ENCODE data around the gene TMCC2.
"Not testable (repeated sequence)": the region's sequence is repeated elsewhere in the genome, so short reads cannot be mapped to it uniquely, and the experiment has no call there.

Gene TMCC2

DNA sequence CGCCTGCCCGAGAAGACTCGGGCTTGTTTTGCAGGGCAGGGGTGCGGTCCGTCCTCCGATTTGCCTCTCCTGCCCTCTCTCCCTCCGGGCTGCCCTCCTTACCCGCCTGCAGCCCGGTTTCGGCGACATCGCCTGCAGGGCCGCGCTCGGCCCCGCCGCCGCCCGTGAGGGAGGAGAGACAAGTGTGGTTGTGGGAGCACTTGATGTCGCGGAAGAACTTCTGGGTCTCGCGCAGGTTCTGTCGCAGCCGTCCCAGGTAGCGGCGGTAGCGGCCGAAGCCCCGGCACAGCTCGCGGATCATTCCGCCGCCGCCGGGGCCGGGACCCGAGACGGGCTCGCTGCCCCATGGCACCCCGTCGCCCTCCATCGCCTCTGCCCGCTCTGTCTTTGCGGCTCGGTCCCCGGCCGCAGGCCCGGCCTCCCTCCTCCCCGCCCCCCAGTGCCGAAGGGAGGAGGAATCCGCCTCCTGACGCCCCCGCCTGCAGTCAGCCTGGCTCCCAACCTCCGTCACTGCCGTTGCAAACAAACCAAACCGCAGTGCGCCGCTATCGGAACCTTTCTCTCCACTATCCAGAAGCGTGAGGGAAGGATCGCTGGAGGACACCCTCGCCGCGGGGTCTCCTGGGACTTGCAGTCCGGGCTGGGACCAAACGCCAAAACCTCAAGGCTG, 16.4 kb upstream of the TMCC2 start, which contains the start of gene DSTYK:
TSS of gene DSTYK (minus strand) at position 534 of the 670 bp plus-strand sequence. CDS start at position 367, 167 bp downstream.
- in situ Hi-C loops (cut with MboI; ENCODE audit: low pct_unique_long_range_greater_than_20kb, low sequenced_read_pairs): no loop called here
- peak; percentile 97 for DNase-seq

DNA sequence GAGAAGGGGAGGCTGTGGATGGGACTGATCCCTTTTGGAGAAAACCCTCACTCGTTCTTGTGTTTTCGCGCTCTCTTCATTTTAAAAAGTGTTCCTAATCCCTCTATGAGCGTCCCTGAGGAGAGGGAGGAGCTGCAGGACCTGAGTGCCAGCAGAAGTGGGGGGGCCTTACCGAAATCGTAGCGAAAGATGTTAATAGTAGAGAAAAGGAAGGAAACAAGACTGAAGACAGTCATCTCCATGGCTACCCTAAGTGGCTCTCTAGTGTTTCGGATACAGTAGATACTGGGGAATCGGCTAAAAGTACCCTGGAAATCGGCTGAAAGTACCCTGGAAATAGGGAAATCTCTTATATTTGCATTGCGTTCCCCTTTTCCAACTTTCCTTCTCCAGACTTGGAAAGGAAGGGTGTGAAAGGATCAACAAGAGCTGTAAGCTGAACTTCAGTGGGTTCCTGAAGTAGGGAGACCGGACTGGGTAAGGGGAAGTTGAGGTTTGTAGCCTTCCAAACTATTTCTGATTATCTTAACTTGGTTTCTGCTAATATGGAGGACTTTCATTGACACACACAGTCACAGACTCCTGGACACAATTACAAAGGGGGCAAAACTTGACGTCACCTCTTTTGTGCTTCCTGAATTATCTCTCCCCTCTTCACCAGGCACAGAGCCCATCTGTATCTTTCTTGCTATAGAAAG, 15.8 kb upstream of the TMCC2 start:
- in situ Hi-C loops (cut with MboI; ENCODE audit: low pct_unique_long_range_greater_than_20kb, low sequenced_read_pairs): no loop called here
- no peak for DNase-seq

- in situ Hi-C loops (cut with MboI; ENCODE audit: low pct_unique_long_range_greater_than_20kb, low sequenced_read_pairs): no loop called here
- peak; percentile 55 for DNase-seq
Measured at GRCh38 chr1:205214756-205215155, 13.0 kb upstream of the TMCC2 start.

- in situ Hi-C loops (cut with MboI; ENCODE audit: low pct_unique_long_range_greater_than_20kb, low sequenced_read_pairs): no loop called here
- DNase-seq: no peak
Measured at GRCh38 chr1:205216588-205216987, 11.2 kb upstream of the TMCC2 start.

GRCh38 chr1:205217418-205217817, 10.3 kb upstream of the TMCC2 start:
- no peak for DNase-seq
- in situ Hi-C loops (cut with MboI; ENCODE audit: low pct_unique_long_range_greater_than_20kb, low sequenced_read_pairs): no loop called here

GRCh38 chr1:205220421-205220820, 7.3 kb upstream of the TMCC2 start:
- DNase-seq: no peak
- in situ Hi-C loops (cut with MboI; ENCODE audit: low pct_unique_long_range_greater_than_20kb, low sequenced_read_pairs): no loop called here

DNA sequence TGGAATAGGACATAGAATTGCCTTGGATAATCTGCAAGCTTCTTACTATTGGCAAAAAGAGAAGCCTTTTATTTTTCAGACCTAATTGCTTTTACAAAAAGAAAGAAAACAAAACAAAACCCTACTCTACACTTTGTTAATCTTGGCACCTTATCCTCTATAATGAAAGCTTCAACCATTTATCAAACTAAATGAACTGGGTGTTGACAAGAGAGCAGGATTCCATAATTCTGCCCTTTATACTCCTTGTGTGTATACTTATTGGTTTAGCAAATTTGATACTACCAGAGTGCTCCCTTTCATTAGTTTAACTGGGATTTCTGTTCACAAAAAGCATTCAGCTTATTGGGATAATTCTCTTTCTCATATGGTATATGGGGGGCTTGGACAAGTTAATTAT, 3.0 kb upstream of the TMCC2 start:
- DNase-seq: no peak
- in situ Hi-C loops (cut with MboI; ENCODE audit: low pct_unique_long_range_greater_than_20kb, low sequenced_read_pairs): no loop called here

GRCh38 chr1:205225901-205226765, 1.6 kb upstream of the TMCC2 start:
- in situ Hi-C loops (cut with MboI; ENCODE audit: low pct_unique_long_range_greater_than_20kb, low sequenced_read_pairs): no loop called here
- DNase-seq: no peak

GRCh38 chr1:205226868-205227583, 720 bp upstream of the TMCC2 start:
- no peak for DNase-seq
- in situ Hi-C loops (cut with MboI; ENCODE audit: low pct_unique_long_range_greater_than_20kb, low sequenced_read_pairs): no loop called here

DNA sequence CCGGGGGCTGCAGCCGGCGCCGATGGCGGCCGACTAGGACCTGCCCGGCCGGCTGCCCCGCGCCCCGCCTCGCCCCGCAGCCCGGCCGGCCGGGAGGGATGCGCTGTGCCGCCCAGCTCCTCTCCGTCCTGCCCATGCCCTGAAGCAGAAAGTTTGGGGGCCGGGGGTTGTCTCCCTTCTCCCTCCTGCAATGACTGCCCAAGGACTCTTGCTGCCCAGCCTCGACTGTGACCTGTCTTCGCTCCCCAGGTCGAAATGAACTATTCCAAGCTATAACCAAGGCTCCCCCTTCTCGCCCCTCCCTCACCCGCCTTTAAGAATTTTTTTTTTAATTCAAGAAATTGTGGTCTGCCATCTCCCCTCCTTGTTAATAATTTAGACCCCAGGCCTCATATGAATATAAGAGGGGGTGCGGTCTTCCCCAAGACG, 361 bp downstream of the TMCC2 start:
- no peak for DNase-seq
- in situ Hi-C loops (cut with MboI; ENCODE audit: low pct_unique_long_range_greater_than_20kb, low sequenced_read_pairs): no loop called here

GRCh38 chr1:205229399-205229871, 1.7 kb downstream of the TMCC2 start:
- in situ Hi-C loops (cut with MboI; ENCODE audit: low pct_unique_long_range_greater_than_20kb, low sequenced_read_pairs): no loop called here

DNA sequence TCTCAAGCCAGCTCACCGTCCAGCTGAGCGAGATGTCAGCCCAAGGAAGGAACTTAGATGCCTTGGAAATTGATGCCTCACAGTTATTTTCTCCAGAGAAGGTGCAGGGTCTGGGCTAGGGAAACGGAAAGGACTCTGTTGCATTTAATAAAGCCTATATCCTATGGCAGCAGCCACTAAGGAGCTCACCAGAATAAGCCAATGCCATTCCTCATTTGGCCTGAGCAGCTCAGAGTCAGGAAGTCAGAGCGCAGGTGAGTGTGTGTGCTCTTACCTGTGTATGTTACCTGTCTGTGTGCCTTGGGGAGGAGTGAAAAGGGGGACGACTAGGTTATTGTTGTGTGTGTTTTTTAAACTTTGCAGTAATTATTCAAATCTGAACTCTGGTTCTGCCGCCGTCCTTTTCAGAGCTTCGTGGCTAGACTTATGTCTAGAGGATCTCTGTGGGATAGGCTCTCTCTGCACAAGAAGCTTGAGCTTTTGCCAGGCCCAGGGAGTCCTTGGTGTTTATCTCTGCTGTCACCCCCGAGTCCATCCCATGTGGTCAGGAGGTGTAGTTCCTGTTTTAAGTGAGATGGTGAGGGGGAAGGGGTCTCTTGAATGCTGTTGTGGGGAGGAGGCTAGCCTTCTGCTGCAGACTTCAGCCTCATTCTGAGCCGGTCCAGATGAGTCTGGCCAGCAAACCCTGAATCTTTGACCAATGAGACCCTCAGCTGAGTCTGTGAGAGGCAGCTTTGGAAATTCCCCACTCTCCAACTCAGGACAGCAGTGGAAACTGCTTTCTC, 2.4 kb downstream of the TMCC2 start:
- DNase-seq: peak; percentile 78
- in situ Hi-C loops (cut with MboI; ENCODE audit: low pct_unique_long_range_greater_than_20kb, low sequenced_read_pairs): no loop called here

More at GRCh38 chr1:205229399-205229871, 1.7 kb downstream of the TMCC2 start:
- peak; percentile 77 for DNase-seq

GRCh38 chr1:205230982-205231381, 3.2 kb downstream of the TMCC2 start:
- in situ Hi-C loops (cut with MboI; ENCODE audit: low pct_unique_long_range_greater_than_20kb, low sequenced_read_pairs): no loop called here
- no peak for DNase-seq

DNA sequence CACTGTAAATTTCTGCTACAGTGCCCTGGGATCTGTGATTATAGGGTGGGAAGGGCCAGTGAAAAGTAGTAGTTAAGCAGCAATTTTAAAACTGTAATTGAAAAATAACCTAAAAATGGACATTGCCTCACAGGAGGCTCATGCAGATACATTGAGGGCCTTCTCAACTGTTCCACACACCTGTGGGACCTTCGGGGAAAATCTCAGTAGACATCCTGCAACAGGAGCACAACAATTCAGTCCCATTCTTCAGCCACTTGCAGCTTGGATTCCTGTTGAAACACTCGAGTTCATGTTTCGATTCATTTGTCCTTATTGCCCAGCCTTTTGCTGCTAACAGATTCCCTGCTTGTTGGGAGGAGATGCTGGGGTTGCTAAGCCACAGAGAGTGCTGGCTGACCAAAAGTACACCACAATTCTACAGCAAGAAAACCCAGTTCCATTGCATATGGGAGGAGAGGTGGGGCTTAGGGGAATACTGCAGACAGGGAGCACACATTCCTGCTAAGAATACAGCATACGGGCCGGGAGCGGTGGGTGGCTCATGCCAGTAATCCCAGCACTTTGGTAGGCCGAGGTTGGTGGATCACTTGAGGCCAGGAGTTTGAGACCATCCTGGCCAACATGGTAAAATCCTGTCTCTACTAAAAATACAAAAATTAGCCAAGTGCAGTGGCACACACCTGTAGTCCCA, 4.5 kb downstream of the TMCC2 start:
- in situ Hi-C loops (cut with MboI; ENCODE audit: low pct_unique_long_range_greater_than_20kb, low sequenced_read_pairs): no loop called here
- DNase-seq: no peak

DNA sequence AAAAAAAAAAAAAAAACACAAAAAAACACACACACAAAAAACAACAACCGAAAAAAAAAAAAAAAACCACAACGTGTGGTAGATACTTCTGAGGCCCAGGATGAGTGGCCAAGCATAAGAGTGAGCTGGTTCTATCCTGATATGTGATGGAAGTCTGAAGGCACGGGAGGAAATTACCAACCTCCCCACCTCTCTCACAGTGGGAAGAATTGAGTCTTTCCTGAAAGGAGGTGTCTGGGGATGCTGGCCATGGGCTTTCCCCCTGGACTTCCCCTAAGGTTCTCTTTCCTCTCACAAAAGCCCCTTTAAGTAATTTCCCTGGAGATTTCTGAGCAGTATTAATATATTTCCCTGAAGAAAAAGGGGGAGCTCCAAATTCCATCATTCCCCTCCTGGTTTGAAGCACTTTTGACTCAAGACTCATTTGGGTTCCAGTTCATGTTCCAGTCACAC, 5.2 kb downstream of the TMCC2 start:
- no peak for DNase-seq
- in situ Hi-C loops (cut with MboI; ENCODE audit: low pct_unique_long_range_greater_than_20kb, low sequenced_read_pairs): no loop called here

DNA sequence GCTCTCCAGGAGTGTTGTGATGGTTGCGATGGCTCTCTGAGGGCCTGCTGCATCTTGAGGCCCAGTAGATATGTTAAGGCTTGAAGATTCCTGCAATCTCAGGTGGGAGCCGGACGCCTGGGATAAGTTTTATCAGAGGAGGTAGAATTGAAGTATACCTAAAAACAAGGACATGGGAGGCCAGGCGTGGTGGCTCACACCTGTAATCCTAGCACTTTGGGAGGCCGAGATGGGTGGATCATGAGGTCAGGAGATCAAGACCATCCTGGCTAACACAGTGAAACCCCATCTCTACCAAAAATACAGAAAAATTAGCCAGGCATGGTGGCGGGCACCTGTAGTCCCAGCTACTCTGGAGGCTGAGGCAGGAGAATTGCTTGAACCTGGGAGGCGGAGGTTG, 6.2 kb downstream of the TMCC2 start:
- DNase-seq; in situ Hi-C loops (cut with MboI; ENCODE audit: low pct_unique_long_range_greater_than_20kb, low sequenced_read_pairs): not testable (repeated sequence)

GRCh38 chr1:205235951-205236350, 8.2 kb downstream of the TMCC2 start:
- no peak for DNase-seq
- in situ Hi-C loops (cut with MboI; ENCODE audit: low pct_unique_long_range_greater_than_20kb, low sequenced_read_pairs): no loop called here

GRCh38 chr1:205236526-205236925, 8.8 kb downstream of the TMCC2 start:
- no peak for DNase-seq
- in situ Hi-C loops (cut with MboI; ENCODE audit: low pct_unique_long_range_greater_than_20kb, low sequenced_read_pairs): no loop called here

Measured in KBM-7 (cell line).